Bronchial epithelial cell (primary cell): ENCODE measurements around the gene MAP2K7. TPM values are rescaled to one million over a fixed set of nuclear protein-coding genes. Genes with fewer than 3 reads are reported as not detected.

Experiments used
- DNase-seq: peaks from one replicate; pipeline ENCODE4 v3.0.0-alpha.2; 2010; ENCODE audit warnings: low read depth
- FAIRE-seq: peaks from 2 replicates; lab custom pipeline; 2011; peaks lifted over from hg19 to GRCh38; lab: Jason Lieb, UNC
- H3K27me3 ChIP-seq: 2 replicates; pipeline ENCODE4 v1.5.1; 2011; ENCODE audit warnings: low read length; ENCODE audit not compliant: control insufficient read depth, insufficient read depth
- H3K36me3 ChIP-seq: 2 replicates; pipeline ENCODE4 v1.5.1; 2011; ENCODE audit warnings: low read length; ENCODE audit not compliant: control insufficient read depth, insufficient read depth
- H3K4me3 ChIP-seq: 2 replicates; pipeline ENCODE4 v1.5.1; 2011; ENCODE audit warnings: mild to moderate bottlenecking, low read depth, low read length, control low read depth
- total RNA-seq: library from RNA; depleted of rRNA; stranded (reverse); fragments of >200 nt; gene quantifications from 2 replicates; pipeline ENCODE4 v1.2.1, GENCODE V29; 2014
- TF ChIP-seq, protein P1 (sequence below): IDR thresholded peaks from 2 replicates; pipeline ENCODE4 v1.5.1; 2011; ENCODE audit warnings: mild to moderate bottlenecking, moderate library complexity, low read length, control low read depth, inconsistent platforms; ENCODE audit not compliant: insufficient read depth, severe bottlenecking

The MAP2K7 gene
- total RNA-seq, 1 donor from 2014 or later = 10.0 TPM

DNA sequence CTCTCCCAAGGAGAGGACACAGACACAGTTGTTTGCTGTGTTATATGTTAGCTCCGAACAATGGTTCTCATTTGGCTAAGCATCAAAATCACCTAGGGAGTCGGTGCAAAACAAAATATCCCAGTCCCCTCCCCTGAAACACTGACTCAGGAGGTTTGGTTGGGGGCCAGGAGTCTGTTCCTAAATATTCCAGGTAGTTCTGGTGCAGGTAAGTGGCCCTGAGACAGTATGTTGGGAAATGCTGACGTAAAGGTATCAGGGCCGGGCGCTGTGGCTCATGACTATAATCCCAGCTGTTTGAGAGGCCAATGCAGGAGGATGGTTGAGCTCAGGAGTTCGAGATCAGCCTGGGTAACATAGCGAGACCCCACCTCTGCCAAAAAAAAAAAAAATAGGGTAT lies 2.3 kb upstream of the MAP2K7 start:
- Histone ChIP-seq H3K36me3 (peaks cover 11% of the 10 kb centered on the region), H3K27me3 (no peaks in the 10 kb centered on the region), H3K4me3 (no peak overlapping the region)
- no peak for FAIRE-seq
- no peak for DNase-seq
- TF ChIP-seq, protein P1, sequence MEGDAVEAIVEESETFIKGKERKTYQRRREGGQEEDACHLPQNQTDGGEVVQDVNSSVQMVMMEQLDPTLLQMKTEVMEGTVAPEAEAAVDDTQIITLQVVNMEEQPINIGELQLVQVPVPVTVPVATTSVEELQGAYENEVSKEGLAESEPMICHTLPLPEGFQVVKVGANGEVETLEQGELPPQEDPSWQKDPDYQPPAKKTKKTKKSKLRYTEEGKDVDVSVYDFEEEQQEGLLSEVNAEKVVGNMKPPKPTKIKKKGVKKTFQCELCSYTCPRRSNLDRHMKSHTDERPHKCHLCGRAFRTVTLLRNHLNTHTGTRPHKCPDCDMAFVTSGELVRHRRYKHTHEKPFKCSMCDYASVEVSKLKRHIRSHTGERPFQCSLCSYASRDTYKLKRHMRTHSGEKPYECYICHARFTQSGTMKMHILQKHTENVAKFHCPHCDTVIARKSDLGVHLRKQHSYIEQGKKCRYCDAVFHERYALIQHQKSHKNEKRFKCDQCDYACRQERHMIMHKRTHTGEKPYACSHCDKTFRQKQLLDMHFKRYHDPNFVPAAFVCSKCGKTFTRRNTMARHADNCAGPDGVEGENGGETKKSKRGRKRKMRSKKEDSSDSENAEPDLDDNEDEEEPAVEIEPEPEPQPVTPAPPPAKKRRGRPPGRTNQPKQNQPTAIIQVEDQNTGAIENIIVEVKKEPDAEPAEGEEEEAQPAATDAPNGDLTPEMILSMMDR = no peak

DNA sequence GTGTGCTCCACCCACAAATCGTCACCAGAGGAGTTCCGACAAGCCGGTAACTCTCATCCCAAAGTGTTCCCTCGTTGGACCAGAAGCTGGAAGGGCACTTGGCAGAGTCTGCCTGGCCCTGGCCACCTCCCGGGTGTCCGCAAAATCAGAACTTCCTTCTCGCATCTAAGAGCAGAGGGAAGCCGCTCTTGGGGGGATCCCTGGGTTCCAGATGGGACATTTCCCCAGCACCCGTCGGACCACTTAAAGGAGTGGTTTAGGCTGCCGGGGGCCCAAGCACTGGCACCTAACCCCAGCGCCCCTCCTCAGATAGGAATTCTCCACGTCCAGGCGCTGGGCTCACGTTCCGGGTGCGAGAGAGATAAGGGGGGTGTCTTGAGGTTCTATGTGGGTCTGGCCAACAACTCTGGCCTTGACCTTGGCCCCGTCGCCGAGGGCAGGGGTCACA lies 857 bp upstream of the MAP2K7 start:
- Histone ChIP-seq H3K4me3 (peak overlapping the region; percentile 64), H3K27me3 (no peaks in the 10 kb centered on the region), H3K36me3 (peaks cover 13% of the 10 kb centered on the region)
- FAIRE-seq = no peak
- TF ChIP-seq, protein P1 = no peak
- peak; percentile 40 for DNase-seq

DNA sequence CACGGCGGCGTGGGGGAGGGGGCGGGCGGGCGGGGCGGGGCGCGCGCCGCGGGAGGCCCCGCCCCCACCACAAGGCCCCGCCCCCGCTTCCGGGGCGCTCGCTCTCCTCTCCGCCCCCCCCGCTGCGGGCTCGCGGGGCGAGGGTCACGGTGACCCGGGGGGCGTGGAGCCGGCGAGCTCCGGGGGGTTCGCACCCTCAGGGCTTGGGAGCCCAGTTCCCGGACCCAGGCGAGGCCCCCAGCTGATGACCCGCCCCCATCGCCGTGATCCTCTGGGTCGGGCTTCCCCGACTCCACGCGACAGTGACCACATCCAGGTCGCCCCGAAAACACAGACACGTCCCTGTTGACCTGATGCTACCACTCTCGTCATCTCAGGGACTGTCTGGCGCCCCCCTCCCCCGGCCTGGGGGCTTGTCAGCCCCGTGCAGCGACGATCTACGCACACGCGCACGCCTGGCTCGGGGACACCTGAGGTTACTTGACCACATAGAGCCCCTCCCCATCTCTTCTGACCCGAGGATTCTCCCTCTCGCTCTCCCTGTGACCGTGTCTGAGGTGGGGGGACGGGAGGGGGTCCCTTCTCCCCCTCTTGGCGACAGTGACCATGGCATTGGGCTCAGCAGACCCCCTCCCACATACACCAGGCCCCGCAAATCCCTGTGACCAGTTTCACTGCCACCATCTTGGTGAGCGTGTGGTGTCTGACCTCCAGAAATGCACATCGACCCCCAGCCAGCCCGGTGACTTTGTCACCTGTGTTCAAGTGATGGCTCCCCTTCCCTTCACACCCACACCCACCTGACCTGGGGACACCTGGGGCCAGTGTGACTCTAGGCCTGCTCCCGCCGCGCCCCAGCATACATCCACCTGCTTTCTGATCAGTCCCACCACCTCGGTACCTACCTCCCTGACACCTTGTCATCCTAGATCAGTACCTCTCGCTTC lies 670 bp downstream of the MAP2K7 start:
- peaks cover 12% of the 10 kb centered on the region for H3K36me3 ChIP-seq
- no peak for DNase-seq
- TF ChIP-seq, protein P1 = no peak
- no peak for FAIRE-seq
- H3K4me3 ChIP-seq = peak overlapping the region; percentile 95
- H3K27me3 ChIP-seq = no peaks in the 10 kb centered on the region

DNA sequence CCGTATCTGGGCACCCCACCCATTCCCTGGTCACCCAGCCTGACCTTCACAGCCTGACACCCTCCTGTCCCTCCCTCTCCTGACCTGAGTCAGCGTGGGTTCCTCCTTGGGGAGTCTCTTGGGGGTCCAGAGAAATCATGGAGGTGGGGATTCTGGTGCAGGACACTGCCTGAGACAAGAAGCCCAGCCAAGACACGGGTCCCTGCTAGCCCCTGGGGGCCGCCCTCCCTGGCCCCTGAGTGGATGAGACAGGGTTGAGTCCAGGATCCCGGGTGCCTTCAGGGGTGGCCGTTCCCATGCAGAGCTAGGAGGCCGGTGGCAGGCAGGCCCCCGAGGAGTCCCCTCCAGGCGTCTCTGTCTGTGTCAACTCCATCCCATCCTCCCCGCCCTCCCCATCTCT lies 1.6 kb downstream of the MAP2K7 start:
- no peak overlapping the region for H3K4me3 ChIP-seq
- no peak for FAIRE-seq
- DNase-seq = no peak
- H3K27me3 ChIP-seq = no peaks in the 10 kb centered on the region
- H3K36me3 ChIP-seq = peaks cover 9% of the 10 kb centered on the region
- TF ChIP-seq, protein P1 = no peak

DNA sequence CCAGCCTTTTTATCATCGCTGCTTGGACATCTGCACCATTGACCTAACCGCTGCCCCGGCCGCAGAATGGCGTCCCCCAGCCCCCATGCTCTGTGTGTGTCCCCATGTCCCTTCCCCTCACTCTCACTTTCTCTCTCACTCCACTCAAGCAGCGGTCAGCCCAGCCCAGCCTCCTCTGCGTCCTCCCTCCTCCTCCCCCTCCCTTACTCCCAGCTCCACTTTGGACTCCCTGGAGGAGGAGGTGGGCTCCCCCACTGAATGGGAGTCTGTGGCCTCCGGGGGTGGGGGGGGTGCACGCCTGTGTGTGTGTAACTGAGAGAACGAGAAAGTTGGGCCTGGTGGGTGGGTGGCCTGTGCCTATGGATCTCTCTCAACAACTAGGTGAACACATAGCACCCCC lies 2.2 kb downstream of the MAP2K7 start:
- FAIRE-seq (no peak), DNase-seq (no peak)
- Histone ChIP-seq H3K36me3 (peaks cover 12% of the 10 kb centered on the region), H3K4me3 (no peak overlapping the region), H3K27me3 (no peaks in the 10 kb centered on the region)
- TF ChIP-seq, protein P1 = no peak
